Stimulated activated CD4-positive, alpha-beta T cell treated with anti-CD3 and anti-CD28 coated beads, Interleukin-1b, Interleukin-23, amount 100 ng/mL, for 1 hour (primary cell): Measurements from ENCODE around the gene CACNA1A.
"Not testable (repeated sequence)": the region's sequence is repeated elsewhere in the genome, so short reads cannot be mapped to it uniquely, and the experiment has no call there.

Experiments
- DNase-seq, 2 donors: peaks; one replicate each; pipeline ENCODE4 v3.0.0-alpha.2; 2020; ENCODE audit warnings: low read depth in 2 of 2

Gene CACNA1A

DNA sequence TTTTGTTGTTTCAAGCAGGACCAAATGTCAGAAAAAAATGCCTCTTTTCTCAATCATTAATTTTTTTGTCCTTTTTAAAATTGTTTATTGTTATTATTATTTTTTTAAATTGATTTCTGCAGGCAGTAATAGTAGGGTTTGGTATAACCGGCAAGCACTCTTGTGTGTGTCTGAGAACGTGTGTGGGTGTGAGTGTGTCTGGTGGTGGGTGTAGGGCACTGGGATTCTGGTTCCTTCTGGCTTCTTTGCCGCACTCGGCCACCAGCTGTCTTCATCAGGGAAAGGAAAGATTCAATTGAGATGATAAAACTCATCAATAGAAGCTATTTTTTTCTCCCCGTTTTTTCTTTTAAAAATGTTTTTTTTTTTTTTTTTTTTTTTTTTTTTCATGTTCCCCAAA lies 299.7 kb downstream of the CACNA1A start:
- no peak for DNase-seq

DNA sequence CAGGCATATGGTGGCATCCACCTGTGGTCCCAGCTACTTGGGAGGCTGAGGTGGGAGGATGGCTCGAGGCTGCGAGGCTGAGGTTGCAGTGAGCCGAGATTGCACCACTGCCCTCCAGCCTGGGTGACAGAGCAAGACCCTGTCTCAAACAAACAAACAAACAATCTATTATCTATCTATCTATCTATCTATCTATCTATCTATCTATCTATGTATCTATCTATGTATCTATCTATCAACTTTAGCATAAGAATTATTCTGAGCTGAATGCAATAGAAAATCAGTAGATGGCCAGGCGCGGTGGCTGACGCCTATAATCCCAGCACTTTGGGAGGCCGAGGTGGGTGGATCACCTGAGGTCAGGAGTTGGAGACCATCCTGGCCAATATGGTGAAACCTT lies 304.2 kb downstream of the CACNA1A start:
- not testable (repeated sequence) for DNase-seq

DNA sequence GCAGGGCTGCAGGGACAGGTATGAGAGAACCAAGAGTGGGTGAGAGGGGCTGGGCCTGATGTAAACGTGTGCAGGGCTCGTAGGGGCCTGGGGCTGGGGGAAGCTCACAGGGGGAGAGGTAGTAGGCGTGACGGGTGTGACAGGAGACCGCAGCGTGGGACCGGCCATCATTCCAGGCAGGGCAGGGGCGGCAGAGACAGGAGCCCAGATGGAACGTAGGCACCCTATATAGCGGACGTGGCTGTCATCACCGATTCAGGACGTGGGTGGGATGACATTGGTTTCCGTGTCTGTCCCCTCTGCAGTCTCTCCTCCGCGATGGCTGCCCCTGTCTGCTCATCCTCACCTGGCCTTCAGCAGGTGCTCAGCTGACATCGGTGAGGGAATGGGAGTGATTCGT lies 307.6 kb downstream of the CACNA1A start:
- no peak for DNase-seq

DNA sequence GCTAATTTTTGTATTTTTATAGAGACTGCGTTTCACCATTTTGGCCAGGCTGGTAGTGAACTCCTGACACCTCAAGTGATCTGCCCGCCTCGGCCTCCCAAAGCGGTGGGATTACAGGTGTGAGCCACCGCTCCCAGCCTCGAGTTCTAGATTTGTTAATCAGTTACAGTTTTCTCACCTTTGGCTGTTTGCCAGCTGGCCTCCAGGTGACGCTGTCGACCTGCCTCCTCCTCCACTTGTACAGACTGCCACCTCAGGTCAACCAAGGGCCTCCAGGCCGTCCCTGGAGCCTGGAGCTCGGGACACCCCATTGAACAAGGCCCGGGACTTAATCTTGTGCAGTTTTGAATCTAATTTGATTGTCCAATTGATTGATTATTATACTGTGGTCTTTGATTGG lies 310.6 kb downstream of the CACNA1A start:
- peak in 1 of 2 donors; percentile 37 for DNase-seq

DNA sequence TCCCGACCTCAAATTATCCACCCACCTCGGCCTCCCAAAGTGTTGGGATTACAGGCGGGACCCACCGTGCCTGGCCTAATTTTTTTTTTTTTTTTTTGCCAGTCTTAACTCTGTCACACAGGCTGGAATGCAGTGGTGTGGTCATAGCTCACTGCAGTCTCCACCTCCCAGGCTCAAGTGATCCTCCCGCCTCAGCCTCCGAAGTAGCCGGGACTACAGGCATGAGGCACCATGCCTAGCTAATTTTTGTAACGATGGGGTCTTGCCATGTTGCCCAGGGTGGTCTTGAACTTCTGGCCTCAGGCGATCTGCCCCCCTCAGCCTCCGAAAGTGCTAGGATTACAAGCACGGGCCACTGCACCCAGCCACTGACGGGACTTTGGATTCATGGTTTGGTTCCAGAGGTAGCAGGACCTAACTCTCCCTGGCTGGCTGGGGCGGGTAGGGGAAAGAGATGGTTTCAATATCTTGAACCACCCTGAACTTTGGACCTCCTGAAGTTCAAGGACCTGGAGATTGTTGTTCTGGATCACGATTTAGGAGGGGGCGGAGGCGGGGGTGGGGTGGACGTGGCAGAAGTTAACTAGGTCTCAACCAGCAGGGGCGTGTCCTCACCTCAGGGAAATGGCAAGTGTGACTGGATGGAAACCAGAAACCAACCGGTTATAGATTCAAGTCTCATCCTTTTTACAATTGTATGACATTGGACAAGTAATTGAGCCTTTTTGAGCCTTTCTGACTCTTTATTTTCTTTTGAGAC lies 315.3 kb downstream of the CACNA1A start:
- DNase-seq = no peak

DNA sequence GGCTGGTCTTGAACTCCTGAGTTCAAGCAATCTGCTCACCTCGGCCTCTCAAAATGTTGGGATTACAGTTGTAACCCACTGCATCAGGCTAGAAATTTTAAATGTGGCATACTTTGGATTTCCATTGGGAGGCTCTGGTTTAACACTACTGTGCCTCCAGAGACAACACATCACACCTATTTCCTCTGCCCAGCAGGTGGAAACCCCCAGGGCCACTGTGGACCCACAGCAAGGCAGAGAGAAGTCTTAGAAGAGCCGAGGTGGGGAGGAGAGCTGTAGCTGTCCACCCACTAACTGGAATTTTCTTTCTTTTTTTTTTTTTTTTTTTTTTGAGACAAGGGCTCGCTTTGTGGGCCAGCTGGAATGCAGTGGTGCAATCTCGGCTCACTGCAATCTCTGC lies 316.7 kb downstream of the CACNA1A start:
- DNase-seq = no peak

DNA sequence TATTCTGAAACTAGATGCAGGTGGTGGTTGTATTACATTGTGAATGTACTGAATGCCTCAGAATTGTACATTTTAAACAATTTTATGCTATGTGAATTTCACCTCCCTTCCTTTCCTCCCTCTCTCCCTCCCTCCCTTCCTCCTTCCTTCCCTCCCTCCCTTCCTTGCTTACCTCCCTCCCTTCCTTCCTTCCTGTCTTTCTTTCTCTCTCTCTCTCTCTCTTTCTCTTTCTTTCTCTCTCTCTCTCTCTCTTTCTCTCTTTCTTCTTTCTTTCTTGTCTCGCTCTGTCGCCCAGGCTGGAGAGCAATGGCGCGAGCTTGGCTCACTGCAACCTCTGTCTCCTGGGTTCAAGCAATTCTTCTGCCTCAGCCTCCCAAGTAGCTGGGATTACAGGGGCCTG lies 318.9 kb downstream of the CACNA1A start:
- DNase-seq = no peak

DNA sequence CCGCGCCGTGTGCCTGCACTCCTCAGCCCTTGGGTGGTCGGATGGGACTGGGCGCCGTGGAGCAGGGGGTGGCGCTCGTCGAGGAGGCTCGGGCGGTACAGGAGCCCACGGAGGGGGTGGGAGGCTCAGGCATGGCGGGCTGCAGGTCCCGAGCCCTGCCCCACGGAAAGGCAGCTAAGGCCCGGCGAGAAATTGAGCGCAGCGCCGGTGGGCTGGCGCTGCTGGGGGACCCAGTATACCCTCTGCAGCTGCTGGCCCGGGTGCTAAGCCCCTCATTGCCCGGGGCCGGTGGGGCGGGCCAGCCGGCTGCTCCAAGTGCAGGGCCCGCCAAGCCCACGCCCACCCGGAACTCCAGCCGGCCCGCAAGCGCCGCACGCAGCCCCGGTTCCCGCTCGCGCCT lies 319.6 kb downstream of the CACNA1A start:
- DNase-seq = not testable (repeated sequence)

DNA sequence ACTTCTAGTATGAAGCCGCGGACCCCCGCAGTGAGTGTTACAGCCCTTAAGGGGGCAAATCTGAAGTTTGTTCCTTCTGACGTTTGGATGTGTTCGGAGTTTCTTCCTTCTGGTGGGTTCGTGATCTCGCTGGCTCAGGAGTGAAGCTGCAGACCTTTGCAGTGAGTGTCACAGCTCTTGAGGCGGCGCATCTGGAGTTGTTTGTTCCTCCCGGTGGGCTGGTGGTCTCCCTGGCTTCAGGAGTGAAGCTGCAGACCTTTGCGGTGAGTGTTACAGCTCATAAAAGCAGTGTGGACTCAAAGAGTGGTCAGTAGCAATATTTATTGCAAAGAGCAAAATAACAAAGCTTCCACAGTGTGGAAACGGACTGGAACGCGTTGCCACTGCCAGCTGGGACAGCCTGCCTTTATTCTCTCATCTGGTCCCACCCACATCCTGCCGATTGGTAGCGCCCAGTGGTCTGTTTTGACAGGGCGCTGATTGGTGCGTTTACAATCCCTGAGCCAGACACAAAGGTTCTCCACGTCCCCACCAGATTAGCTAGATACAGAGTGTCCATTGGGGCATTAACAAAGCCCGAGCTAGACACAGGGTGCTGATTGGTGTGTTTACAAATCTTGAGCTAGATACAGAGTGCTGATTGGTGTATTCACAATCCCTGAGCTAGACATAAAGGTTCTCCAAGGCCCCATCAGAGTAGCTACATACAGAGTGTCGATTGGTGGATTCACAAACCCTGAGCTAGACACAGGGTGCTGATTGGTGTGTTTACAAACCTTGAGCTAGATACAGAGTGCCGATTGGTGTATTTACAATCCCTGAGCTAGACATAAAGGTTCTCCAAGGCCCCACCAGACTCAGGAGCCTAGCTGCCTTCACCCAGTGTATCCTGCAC lies 320.3 kb downstream of the CACNA1A start:
- not testable (repeated sequence) for DNase-seq

DNA sequence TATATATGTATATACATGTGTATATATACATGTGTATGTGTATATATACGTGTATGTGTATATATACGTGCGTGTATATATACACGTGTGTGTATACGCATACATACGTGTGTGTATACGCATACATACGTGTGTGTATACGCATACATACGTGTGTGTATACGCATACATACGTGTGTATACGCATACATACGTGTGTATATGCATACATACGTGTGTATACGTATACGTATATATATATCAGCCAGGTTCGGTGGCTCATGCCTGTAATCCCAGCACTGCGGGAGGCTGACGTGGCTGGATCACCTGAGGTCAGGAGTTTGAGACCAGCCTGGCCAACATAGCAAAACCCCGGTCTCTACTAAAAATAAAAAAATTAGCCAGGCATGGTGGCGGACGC lies 321.4 kb downstream of the CACNA1A start:
- DNase-seq = not testable (repeated sequence)

DNA sequence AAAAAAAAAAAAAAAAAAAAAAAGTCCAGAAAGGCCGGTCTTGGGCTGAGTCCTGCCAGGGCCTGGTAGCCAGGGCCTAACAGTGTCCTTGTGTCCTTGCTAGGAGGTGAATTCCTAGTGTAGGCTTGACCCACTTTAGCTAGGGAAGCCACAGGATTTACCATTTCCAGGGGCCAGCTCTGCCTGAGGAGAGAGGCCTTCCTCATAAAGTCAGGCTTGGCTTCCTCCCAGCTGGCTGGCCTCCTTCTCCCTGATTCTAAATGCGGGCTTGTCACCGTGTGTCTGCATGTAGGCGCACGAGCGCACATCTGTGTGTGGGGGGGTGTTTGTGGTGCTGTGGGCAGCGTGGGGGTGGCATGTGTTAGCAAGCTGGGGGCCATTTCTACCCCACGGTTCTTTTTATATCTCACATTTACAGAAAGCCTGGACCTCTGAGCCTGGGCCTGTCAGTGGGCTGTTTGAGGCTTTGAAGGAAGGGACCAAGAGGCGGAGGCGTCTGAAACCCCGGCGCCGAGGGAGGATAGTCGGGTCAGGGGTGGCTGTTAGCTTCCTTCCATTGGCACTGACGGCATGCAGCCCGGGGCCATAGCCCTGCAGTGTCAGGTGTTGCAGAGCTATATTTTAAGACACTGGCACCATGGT lies 324.4 kb downstream of the CACNA1A start:
- no peak for DNase-seq

DNA sequence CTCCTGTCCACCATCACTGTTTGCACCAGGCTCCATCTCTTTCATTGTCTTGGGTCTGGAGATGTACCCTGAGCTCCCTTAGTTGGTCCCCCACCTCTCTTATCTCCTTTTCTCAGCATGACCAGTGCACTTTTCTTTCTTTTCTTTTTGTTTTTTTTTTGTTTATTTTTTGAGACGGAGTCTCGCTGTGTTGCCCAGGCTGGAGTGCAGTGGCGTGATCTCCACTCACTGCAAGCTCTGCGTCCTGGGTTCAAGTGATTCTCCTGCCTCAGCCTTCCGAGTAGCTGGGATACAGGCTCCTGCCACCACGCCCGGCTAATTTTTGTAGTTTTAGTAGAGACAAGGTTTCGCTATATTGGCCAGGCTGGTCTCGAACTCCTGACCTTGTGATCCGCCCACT lies 328.0 kb downstream of the CACNA1A start:
- not testable (repeated sequence) for DNase-seq

DNA sequence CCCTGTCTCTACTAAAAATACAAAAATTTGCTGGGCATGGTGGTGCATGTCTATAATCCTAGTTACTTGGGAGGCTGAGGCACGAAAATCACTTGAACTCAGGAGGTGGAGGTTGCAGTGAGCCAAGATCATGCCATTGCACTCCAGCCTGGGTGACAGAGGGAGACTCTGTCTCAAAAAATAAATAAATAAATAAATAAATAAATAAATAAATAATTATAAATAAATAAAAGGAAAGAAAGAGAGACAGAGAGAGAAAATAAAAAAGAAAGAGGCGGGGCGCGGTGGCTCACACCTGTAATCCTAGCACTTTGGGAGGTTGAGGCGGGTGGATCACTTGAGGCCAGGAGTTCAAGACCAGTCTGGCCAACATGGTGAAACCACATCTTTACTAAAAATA lies 328.7 kb downstream of the CACNA1A start:
- not testable (repeated sequence) for DNase-seq

DNA sequence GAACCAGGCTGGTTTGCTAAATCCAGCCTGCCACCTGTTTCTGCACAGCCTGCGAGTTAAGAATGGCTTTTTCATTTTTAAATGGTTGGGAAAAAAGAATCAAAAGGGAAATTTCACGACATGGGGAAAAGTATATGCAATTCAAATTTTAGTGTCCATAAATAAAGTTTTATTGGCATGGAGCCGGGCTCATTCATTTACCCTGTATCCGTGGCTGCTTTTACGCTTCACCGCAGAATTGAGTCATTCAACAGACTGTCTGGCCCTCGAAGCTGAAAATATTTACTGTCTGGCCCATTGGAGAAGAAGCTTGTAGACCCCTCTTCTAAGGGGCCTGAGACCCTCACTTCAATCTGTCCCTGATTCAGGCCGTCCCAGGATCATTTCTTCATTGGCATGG lies 329.9 kb downstream of the CACNA1A start:
- no peak for DNase-seq

DNA sequence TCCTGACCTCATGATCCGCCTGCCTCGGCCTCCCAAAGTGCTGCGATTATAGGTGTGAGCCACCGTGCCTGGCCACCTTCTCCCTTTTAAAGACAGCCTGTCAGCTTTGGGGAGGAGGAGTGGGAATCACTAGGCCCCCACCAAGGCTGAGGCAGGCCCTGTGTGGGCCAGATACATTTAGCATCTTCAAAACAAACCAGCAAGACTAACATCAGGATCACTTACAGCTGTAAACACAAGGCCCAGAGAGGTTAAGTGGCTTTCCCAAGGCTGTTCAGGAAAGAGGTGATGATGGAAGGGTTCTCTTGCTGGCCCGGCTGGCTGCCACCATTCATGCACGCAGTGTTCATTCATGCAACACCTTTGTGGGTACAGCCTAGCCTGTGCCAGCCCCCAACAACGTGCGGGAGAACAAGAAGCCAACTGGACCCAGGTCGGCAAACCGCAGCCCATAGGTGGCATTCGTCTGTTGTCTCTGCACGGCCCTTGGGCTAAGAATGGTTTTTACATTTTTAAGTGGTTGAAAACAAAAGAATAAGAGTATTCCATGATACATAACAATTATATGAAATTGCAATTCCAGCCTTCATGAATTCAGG lies 333.0 kb downstream of the CACNA1A start:
- no peak for DNase-seq

DNA sequence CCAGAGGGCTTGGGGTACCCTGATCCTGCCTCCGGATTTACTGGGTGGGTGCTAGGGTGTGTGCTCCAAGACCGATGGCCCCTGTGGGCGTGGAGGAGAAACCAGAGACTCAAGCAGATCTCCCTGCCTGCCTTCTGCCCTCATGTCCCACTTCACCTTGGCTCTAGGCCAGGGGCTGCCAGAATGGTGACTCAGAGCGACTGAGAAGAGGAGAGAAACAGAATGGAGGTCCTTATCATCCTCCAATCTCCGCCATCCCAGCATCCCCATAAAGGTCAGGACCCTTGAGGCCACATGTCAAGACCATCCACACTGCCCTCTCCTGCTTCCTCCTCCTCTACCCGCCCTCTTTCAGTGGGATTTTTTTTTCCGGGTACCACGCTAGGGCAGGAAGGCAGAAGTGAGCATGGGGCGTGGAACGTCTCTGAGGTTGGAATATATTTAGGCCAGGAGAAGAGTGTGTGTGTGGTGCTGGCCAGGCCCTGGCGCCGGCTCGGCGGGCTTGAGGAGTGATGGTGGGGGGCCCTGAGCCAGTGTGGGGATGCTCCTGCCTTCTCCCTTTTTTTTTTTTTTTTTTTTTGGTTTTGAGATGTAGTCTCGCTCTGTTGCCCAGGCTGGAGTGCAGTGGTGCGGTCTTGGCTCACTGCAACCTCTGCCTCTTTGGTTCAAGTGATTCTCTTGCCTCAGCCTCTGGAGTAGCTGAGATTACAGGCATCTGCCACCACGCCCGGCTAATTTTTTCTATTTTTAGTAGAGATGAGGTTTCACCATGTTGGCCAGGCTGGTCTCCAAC lies 333.7 kb downstream of the CACNA1A start:
- DNase-seq = no peak

DNA sequence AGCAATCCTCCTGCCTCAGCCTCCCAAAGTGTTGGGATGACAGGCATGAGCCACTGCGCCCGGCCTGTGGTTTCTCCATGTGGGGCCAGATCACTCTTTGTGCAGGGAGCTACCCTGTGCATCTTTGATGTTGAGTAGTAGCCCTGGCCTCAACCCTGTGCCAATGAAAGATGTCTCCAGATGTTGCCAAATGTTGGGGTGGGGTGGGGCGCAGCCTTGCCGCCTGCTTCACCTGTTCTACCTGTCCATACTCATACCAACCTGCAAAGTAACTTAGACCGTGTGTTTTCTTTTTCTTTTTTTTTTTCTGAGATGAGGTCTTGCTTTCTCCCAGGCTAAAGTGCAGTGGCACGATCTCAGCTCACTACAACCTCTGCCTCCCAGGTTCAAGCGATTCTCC lies 335.1 kb downstream of the CACNA1A start:
- no peak for DNase-seq

DNA sequence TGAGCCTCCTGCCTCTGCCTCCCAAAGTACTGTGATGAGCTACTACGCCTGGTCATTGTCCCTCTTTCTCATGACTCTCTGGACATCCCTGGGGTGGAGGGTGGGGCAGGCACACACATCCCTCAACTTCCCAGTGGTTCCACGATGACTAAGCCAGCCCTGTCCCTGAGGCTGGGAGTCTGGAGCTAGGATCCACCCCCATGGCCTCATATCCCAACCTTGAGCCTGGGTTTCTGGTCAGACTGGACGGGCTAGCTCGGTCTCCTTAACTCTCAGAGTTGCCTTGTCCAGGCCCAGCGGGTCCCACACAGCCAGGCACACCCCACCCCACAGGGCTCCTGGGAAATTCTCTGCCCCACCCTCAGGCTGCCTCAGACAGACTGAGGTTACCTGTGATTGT lies 336.5 kb downstream of the CACNA1A start:
- DNase-seq = no peak

DNA sequence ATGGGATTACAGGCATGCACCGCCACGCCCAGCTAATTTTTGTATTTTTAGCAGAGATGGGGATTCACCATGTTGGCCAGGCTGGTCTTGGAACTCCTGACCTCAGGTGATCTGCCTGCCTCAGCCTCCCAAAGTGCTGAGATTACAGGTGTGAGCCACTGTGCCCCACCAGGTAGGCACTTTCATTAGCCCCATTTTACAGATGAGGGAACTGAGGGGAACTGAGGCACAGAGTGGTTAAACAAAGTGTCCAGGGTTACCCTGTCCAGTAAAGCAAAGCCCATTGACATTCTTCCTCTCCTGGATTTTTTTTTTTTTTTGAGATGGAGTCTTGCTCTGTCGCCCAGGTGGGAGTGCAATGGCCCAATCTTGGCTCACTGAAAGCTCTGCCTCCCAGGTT lies 340.1 kb downstream of the CACNA1A start:
- DNase-seq = not testable (repeated sequence)

DNA sequence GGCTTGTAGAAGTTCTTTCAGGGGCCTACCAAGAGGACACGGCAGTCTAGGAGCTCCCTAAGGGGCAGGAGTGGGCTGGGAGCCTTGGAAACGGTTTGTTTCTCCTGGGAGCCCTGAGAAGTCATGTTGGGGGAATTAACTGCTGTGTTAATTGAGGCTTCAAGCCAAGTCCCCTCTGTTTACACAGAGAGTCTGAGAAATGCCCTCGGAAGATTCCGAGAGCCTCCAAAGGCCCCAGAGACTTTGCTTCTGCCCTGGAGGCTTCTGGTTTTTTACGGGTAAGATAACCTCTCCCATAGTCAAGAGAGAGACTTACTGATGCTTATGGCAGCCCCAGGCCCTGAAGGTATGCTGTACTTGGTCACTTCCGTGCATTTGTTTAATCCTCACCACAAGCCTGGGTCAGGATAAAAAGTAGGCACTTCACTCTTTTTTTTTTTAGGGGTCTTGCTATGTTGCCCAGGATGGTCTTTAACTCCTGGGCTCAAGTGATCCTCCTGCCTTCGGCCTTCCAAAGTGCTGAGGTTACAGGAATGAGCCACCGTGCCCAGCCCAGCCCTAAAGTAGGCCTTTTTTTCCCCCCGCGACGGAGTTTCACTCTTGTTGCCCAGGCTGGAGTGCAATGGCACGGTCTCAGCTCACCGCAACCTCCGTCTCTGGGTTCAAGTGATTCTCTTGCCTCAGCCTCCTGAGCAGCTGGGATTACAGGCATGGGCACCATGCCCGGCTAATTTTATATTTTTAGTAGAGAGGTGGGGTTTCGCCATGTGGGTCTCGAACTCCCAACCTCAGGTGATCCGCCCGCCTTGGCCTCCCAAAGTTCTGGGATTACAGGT lies 340.9 kb downstream of the CACNA1A start:
- no peak for DNase-seq
